ENCODE measurements around the gene ZCCHC4. TPM values are rescaled to one million over a fixed set of nuclear protein-coding genes. Genes with fewer than 3 reads are reported as not detected.

ZCCHC4 gene
- total RNA-seq, 1 experiment from 2014 or later = 18.0 TPM

GRCh38 chr4:25283948-25284347 lies 28.6 kb upstream of the ZCCHC4 start:
- ChIA-PET POLR2A (ENCODE audit: low non-redundant PET) (no interaction called here), CTCF (no interaction called here)
- Histone ChIP-seq H3K4me3 (ENCODE audit: low read depth, low read length, poor library complexity, severe bottlenecking) (no peak overlapping the region), H3K27ac (ENCODE audit: low read depth, low read length, poor library complexity, severe bottlenecking) (no peak overlapping the region), H3K9me3 (ENCODE audit: low read depth, low read length, poor library complexity, severe bottlenecking) (no peaks in the 10 kb centered on the region), H3K36me3 (ENCODE audit: insufficient read depth, low read length, poor library complexity, severe bottlenecking) (no peaks in the 10 kb centered on the region), H3K4me1 (ENCODE audit: insufficient read depth, low read length, poor library complexity, severe bottlenecking) (no peaks in the 10 kb centered on the region), H3K27me3 (replicated peaks; ENCODE audit: insufficient read depth, low read depth, low read length, poor library complexity) (no peaks in the 10 kb centered on the region)
- intact Hi-C loops (cut with micrococcal nuclease; ENCODE audit: unreplicated experiment) = no loop called here
- BruUV-seq (replicated peaks) = no TSS peak
- TF ChIP-seq EZH2 (IDR thresholded peaks at IDR 0.05; ENCODE audit: borderline replicate concordance, low read depth, low read length, poor library complexity, severe bottlenecking) = no peak
- TF ChIP-seq CTCF (conservative IDR thresholded peaks at IDR 0.05; ENCODE audit: low read depth, low read length) = no peak
- no peak for DNase-seq (ENCODE audit: low spot score)

- Histone ChIP-seq H3K9me3 (ENCODE audit: low read depth, low read length, poor library complexity, severe bottlenecking) (no peaks in the 10 kb centered on the region), H3K36me3 (ENCODE audit: insufficient read depth, low read length, poor library complexity, severe bottlenecking) (no peaks in the 10 kb centered on the region), H3K27me3 (replicated peaks; ENCODE audit: insufficient read depth, low read depth, low read length, poor library complexity) (no peaks in the 10 kb centered on the region), H3K4me3 (ENCODE audit: low read depth, low read length, poor library complexity, severe bottlenecking) (no peak overlapping the region), H3K27ac (ENCODE audit: low read depth, low read length, poor library complexity, severe bottlenecking) (no peak overlapping the region), H3K4me1 (ENCODE audit: insufficient read depth, low read length, poor library complexity, severe bottlenecking) (no peaks in the 10 kb centered on the region)
- POLR2A ChIA-PET (ENCODE audit: low non-redundant PET) = no interaction called here
- no peak for DNase-seq (ENCODE audit: low spot score)
- TF ChIP-seq CTCF (conservative IDR thresholded peaks at IDR 0.05; ENCODE audit: low read depth, low read length) = no peak
- no peak for TF ChIP-seq EZH2 (IDR thresholded peaks at IDR 0.05; ENCODE audit: borderline replicate concordance, low read depth, low read length, poor library complexity, severe bottlenecking)
- intact Hi-C loops (cut with micrococcal nuclease; ENCODE audit: unreplicated experiment) = no loop called here
- CTCF ChIA-PET = no interaction called here
- no TSS peak for BruUV-seq (replicated peaks)
Observed at GRCh38 chr4:25284466-25284865, 28.1 kb upstream of the ZCCHC4 start.

GRCh38 chr4:25290490-25291067 lies 22.0 kb upstream of the ZCCHC4 start:
- H3K27me3 ChIP-seq (replicated peaks; ENCODE audit: insufficient read depth, low read depth, low read length, poor library complexity) = no peaks in the 10 kb centered on the region
- H3K36me3 ChIP-seq (ENCODE audit: insufficient read depth, low read length, poor library complexity, severe bottlenecking) = no peaks in the 10 kb centered on the region
- DNase-seq (ENCODE audit: low spot score) = no peak
- ChIA-PET CTCF (no interaction called here), POLR2A (ENCODE audit: low non-redundant PET) (interaction anchor here (0.6 kb wide), 1 partner anchor 22 kb away, joined by 3 read pairs; the partner anchor contains the start of gene ZCCHC4)
- no peak overlapping the region for H3K27ac ChIP-seq (ENCODE audit: low read depth, low read length, poor library complexity, severe bottlenecking)
- no peaks in the 10 kb centered on the region for H3K9me3 ChIP-seq (ENCODE audit: low read depth, low read length, poor library complexity, severe bottlenecking)
- no peak for TF ChIP-seq EZH2 (IDR thresholded peaks at IDR 0.05; ENCODE audit: borderline replicate concordance, low read depth, low read length, poor library complexity, severe bottlenecking)
- TF ChIP-seq CTCF (conservative IDR thresholded peaks at IDR 0.05; ENCODE audit: low read depth, low read length) = no peak
- H3K4me1 ChIP-seq (ENCODE audit: insufficient read depth, low read length, poor library complexity, severe bottlenecking) = no peaks in the 10 kb centered on the region
- no peak overlapping the region for H3K4me3 ChIP-seq (ENCODE audit: low read depth, low read length, poor library complexity, severe bottlenecking)
- BruUV-seq (replicated peaks) = no TSS peak
- intact Hi-C loops (cut with micrococcal nuclease; ENCODE audit: unreplicated experiment) = no loop called here

Measured in A673 (cell line).